ENCODE measurements around the gene PKD1L1. TPM values are rescaled to one million over a fixed set of nuclear protein-coding genes. Genes with fewer than 3 reads are reported as not detected.
A peak's percentile ranks its signal among the peaks of the same experiment; 100 is the strongest.

Gene PKD1L1
- total RNA-seq, 1 experiment from 2014 or later = 0.02 TPM

DNA sequence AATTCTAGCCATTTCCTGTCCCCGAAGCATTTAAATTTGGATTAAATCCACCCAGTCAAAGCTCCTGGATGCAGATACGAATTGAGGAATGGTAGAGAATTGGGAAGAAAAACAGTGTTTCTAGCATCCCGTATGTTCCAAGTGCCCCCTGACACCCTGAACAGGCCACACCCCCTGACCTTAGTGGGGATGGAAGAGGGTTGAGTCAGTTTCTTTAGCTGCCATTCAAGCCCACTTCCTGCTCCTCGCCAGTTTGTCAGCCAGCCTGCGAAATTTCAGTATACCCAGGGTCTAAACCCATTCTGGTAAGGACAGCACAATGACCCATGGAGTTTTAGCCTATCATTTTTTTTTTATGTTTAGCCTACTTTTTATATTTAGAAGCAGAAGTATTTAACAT is 101.1 kb downstream of the PKD1L1 start:
- Histone ChIP-seq H3K4me3 (no peak overlapping the region), H3K9me3 (replicated peaks) (no peaks in the 10 kb centered on the region), H3K36me3 (no peaks in the 10 kb centered on the region), H3K27me3 (no peaks in the 10 kb centered on the region), H3K27ac (no peak overlapping the region), H3K4me1 (peaks cover 5% of the 10 kb centered on the region; the same call in 1 of the 2 replicates)
- no peak for DNase-seq

DNA sequence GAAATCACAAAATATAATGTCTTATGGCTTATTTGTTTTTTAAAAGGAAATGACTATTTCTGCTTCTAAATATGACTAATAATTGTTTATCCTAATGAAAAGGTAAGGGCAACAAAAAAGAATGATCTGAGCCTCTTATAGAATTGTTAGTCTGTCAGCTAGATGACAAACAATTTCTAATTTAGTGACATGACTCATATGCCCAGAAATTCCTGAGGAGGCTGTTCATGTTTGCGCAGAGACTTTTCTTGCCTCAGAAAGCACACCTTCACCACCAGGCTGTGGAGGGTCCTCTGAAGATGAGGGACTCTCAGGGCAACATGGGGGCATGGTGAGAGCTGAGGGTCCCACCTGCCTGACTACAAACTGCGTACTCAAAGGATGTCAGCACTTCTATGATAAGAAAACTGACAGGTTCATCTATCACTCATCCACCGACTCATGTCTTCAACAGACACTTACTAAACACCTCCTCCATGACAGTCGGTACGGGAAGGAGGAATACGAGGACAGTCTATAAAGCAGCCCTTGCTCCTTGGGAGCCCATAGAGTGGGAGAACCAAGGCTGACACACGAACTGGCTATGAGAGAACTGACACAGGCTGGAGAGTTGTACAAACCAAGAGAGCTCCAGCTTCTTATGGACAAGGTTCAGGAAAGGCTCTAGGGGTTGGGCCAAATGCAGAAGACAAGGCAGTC is 102.0 kb downstream of the PKD1L1 start:
- Histone ChIP-seq H3K27ac (no peak overlapping the region), H3K4me1 (peaks cover 5% of the 10 kb centered on the region; the same call in 1 of the 2 replicates), H3K27me3 (no peaks in the 10 kb centered on the region), H3K9me3 (replicated peaks) (no peaks in the 10 kb centered on the region), H3K36me3 (no peaks in the 10 kb centered on the region), H3K4me3 (no peak overlapping the region)
- no peak for DNase-seq

DNA sequence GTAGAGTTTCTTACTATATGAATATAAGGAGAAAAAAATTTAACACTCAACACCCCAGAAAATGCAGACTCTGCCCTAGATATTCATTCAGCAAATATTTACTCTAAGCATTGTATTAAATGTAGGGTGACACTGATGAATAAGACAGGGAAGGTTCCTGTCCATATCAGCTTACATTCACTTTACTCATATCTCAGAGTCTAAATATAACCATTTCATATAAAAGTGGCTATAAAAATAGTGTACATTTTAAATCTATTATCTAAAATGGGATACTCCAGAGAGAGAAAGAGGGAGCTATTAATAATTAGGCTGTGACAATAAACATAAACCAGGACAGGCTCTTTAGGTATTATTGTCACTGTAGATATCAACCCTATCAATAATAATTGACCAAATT is 104.0 kb downstream of the PKD1L1 start:
- Histone ChIP-seq H3K9me3 (replicated peaks) (no peaks in the 10 kb centered on the region), H3K27me3 (no peaks in the 10 kb centered on the region), H3K27ac (no peak overlapping the region), H3K4me1 (peaks cover 5% of the 10 kb centered on the region; the same call in 1 of the 2 replicates), H3K4me3 (no peak overlapping the region), H3K36me3 (no peaks in the 10 kb centered on the region)
- no peak for DNase-seq

DNA sequence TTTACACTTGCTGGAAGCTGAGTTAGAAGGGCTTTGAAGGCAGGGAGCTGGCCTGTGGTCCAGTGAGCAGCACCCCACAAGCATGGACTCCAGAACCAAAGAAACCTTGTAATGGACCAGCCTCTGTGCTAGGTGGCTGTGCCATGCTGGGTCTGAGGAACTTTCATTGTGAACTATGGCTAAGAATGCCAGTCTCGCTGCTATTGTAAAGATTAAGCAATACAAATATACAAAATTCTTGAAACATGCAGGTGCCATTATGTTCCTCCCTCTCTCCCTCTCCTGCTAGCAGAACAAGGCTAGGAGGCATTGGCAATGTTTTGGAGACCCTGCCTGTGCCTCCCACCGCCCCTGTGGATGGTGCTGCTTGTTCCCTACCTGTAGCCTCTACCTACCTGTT is 105.0 kb downstream of the PKD1L1 start:
- Histone ChIP-seq H3K36me3 (no peaks in the 10 kb centered on the region), H3K4me3 (no peak overlapping the region), H3K27ac (no peak overlapping the region), H3K9me3 (replicated peaks) (no peaks in the 10 kb centered on the region), H3K4me1 (peaks cover 5% of the 10 kb centered on the region; the same call in 1 of the 2 replicates), H3K27me3 (no peaks in the 10 kb centered on the region)
- DNase-seq = no peak

DNA sequence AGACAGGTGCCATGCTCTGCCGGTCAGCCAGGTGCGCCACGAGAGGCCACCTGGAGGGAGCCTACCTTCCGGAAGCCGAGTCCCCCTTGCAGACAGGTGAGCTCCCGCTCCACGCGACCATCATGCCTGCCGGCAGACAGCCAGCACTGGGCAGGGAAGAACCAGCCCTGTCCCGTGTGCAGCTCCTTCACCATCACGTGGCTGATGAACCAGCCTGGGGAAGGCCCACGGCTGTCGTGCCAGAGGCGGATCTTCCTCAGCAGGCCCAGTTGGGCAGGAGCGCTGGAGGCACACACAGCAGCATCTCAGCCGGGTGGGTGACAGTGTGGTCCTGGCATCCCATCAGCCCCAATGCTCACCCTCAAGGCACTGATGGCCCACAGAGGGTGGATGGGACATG is 108.9 kb downstream of the PKD1L1 start:
- DNase-seq = no peak
- no peaks in the 10 kb centered on the region for H3K27me3 ChIP-seq
- H3K4me1 ChIP-seq = peaks cover 10% of the 10 kb centered on the region; the same call in 1 of the 2 replicates
- no peak overlapping the region for H3K4me3 ChIP-seq
- no peaks in the 10 kb centered on the region for H3K9me3 ChIP-seq (replicated peaks)
- no peak overlapping the region for H3K27ac ChIP-seq
- H3K36me3 ChIP-seq = no peaks in the 10 kb centered on the region

DNA sequence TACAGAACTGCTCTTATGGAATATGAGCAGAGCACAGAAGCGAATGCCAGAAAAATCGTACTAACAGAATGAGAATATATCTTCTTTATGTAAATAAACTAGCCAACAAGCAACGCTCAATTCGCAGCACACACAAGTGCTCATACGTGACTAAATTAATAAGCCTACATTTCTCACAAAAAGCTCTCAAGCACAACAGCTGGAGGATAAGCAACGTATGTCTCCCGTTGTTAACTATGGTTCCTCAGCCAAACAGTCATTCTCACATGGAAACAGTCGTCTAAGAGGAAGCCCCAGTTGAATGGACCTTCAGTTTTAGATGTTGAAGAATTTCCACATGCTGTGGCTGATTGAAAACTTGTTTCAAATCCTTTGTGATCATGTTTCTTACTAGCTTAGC is 110.4 kb downstream of the PKD1L1 start:
- H3K27me3 ChIP-seq = no peaks in the 10 kb centered on the region
- peaks cover 10% of the 10 kb centered on the region; the same call in 1 of the 2 replicates for H3K4me1 ChIP-seq
- no peak overlapping the region for H3K4me3 ChIP-seq
- peak in 1 of 2 experiments; percentile 47 for DNase-seq
- H3K9me3 ChIP-seq (replicated peaks) = no peaks in the 10 kb centered on the region
- H3K36me3 ChIP-seq = no peaks in the 10 kb centered on the region
- peak overlapping the region; percentile 17; the same call in 1 of the 2 replicates for H3K27ac ChIP-seq

DNA sequence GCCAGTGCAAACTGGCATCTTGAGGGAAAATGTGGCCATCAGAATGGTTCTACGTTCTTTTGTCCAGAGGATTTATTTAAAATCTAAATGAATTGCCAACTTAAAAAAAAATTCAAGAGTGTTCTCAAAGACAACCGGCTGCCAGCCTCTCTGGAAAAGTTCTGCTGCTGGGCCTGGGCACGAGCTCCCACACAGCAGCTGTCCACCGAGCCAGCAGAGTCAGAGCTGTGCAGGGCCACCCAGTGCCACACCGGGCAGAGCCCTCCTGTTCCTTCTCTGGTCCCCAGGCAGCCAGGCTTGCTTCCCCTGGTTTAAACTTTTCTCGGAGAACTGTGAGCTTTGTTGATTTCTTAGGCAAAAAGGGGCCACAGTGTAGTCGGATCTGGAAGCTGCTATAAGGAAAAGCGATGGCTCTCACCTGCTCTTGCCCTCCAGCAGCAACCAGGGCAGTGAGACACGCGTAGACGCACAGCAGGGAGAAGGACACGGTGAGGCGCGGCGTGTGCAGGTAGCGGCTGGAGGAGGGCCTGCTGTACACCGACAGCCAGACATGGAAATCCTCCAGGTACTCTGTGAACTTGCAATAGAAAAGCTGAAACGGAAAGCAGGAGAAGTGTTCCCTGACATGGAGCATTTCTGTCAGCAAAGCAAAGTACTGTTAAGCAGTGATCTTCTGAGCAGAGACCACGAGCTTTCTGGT is 111.6 kb downstream of the PKD1L1 start:
- Histone ChIP-seq H3K4me3 (no peak overlapping the region), H3K27ac (no peak overlapping the region), H3K36me3 (no peaks in the 10 kb centered on the region), H3K4me1 (peaks cover 10% of the 10 kb centered on the region; the same call in 1 of the 2 replicates), H3K27me3 (no peaks in the 10 kb centered on the region), H3K9me3 (replicated peaks) (no peaks in the 10 kb centered on the region)
- no peak for DNase-seq

DNA sequence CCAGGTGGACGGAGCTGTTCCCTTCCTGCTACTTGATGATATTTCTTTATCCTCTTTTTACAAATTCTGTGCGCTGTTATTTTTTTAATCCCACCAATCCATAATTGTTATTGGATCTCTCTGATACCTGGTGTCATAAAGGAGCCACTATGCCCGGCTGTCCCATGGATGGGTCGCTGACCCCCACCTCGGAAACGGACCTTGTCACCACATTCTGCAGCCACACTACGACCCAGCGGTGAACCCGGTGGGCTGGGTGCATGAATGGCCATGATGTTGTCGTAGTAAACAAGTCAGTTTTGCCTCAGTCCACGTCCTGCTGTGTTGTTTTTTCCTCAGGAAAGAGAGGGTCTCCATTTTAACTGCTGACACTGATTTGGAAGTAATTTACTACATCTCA is 112.2 kb downstream of the PKD1L1 start:
- Histone ChIP-seq H3K9me3 (replicated peaks) (no peaks in the 10 kb centered on the region), H3K4me3 (no peak overlapping the region), H3K36me3 (no peaks in the 10 kb centered on the region), H3K27ac (no peak overlapping the region), H3K4me1 (peaks cover 10% of the 10 kb centered on the region; the same call in 1 of the 2 replicates), H3K27me3 (no peaks in the 10 kb centered on the region)
- DNase-seq = no peak

DNA sequence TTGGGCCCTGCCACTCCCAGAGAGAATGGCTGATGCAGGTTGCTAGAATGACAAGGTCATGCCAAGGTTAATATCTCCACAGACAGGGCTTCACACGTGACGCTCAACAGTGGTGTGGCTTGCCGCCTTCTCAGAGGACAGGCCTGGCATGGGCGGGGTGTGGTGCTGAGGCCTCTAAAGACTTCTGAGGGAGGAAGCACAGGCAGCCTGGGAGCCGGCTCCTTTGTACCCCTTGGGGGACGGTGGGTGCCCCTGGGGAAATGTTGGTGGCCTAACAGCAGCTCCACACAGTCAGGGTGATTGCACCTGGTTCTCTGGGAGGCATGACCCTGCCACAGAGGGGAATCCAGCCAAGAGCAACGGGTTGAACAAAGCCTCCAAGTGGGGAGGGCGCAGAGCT is 115.1 kb downstream of the PKD1L1 start:
- Histone ChIP-seq H3K4me1 (peaks cover 9% of the 10 kb centered on the region; the same call in 1 of the 2 replicates), H3K9me3 (replicated peaks) (no peaks in the 10 kb centered on the region), H3K27me3 (no peaks in the 10 kb centered on the region), H3K4me3 (no peak overlapping the region), H3K36me3 (no peaks in the 10 kb centered on the region), H3K27ac (no peak overlapping the region)
- no peak for DNase-seq

DNA sequence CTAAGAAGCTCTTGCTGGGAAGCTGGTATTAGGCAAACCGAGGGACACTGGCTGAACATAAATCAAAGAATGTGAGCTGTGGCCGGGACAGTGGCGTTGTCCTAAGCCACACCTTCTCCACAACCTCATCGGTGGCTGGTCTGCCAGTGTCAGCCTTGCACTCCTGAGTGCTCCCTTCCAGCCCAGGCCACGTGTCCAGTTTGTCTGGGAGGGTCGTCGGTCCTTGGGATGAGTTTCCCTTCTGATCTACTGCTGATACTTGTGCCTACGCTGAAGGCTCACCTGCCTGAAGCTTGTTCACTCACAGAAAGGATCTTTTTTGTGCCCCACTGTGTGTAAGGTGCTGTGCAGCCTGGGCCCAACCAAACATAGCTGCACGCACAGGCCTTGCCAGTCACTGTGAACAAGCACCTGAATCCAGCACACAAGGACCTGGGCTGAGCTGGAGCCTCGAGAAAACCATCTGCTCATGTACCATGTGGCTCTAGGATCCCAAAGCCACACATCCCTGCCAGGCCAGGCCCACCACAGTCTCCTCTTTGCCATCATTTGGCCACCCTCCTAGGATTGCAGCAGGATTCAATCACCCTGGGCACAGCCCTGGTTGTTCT is 116.1 kb downstream of the PKD1L1 start:
- H3K4me1 ChIP-seq = peaks cover 6% of the 10 kb centered on the region
- H3K27ac ChIP-seq = no peak overlapping the region
- no peak for DNase-seq
- H3K27me3 ChIP-seq = no peaks in the 10 kb centered on the region
- no peaks in the 10 kb centered on the region for H3K36me3 ChIP-seq
- H3K4me3 ChIP-seq = no peak overlapping the region
- no peaks in the 10 kb centered on the region for H3K9me3 ChIP-seq (replicated peaks)

DNA sequence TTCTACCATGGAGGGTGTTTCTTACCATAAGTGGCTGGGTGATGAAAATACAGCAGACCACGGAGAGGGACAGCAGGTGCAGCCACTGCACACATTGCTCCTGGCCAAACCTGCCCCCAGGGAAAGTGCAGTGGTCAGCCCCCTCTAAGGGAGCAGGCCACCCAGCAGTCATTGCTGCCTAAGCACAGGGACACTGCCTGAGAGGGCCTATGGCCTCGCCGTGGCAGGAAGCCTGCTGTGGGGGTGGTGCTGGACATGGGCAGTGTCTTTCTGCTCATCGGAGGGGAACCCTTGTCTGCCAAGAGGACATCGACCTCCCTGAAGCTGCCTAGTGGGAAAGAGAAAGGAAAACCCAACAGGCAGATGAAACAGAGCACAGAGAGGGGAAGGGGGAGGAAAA is 118.3 kb downstream of the PKD1L1 start:
- peak in 1 of 2 experiments; percentile 21 for DNase-seq
- peaks cover 6% of the 10 kb centered on the region for H3K4me1 ChIP-seq
- no peak overlapping the region for H3K27ac ChIP-seq
- no peaks in the 10 kb centered on the region for H3K9me3 ChIP-seq (replicated peaks)
- no peaks in the 10 kb centered on the region for H3K27me3 ChIP-seq
- H3K36me3 ChIP-seq = no peaks in the 10 kb centered on the region
- H3K4me3 ChIP-seq = no peak overlapping the region

DNA sequence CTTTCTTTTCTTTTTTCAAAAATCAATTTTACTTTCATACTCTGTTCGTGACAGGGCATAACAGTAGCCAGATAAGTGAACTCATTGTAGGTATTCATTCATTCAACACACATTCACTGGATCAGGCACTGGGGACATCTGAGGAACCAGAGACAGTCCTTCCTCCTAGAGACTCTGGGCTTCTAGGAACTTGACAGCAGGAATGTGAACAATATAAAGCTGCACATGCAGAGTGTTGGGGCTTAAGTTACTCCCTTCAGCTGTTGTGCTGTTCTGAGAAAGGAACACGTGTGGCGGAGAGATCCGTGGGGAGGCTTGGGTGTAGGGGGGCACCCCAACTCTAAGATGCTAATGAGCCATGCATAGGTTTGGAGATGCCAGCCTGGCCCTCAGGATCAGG is 120.4 kb downstream of the PKD1L1 start:
- no peaks in the 10 kb centered on the region for H3K27me3 ChIP-seq
- H3K4me1 ChIP-seq = peaks cover 6% of the 10 kb centered on the region
- H3K4me3 ChIP-seq = no peak overlapping the region
- peak in 1 of 2 experiments; percentile 55 for DNase-seq
- H3K9me3 ChIP-seq (replicated peaks) = no peaks in the 10 kb centered on the region
- H3K27ac ChIP-seq = no peak overlapping the region
- no peaks in the 10 kb centered on the region for H3K36me3 ChIP-seq

DNA sequence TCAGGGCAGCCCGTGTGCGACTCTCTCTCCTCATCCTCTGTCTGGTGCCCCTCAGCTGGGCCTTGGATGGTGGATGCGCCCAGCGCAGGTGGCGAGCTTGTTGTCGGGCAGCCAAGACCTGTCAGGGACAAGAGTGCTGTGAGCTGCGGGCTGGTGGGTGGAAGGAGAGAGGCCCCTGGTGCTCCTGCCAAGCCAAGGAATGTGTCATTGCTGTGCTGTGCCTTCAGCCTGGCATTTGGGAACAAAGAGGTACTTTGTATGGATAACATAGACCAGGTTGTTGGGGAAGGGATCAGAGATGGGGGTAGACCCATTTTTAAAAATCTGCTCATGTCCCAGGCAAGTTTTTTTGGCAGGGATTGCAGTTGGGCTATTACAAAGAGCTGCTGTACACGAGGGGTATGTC is 120.9 kb downstream of the PKD1L1 start:
- H3K27ac ChIP-seq = no peak overlapping the region
- no peak overlapping the region for H3K4me3 ChIP-seq
- H3K9me3 ChIP-seq (replicated peaks) = no peaks in the 10 kb centered on the region
- H3K4me1 ChIP-seq = peaks cover 6% of the 10 kb centered on the region
- no peaks in the 10 kb centered on the region for H3K27me3 ChIP-seq
- no peak for DNase-seq
- no peaks in the 10 kb centered on the region for H3K36me3 ChIP-seq

DNA sequence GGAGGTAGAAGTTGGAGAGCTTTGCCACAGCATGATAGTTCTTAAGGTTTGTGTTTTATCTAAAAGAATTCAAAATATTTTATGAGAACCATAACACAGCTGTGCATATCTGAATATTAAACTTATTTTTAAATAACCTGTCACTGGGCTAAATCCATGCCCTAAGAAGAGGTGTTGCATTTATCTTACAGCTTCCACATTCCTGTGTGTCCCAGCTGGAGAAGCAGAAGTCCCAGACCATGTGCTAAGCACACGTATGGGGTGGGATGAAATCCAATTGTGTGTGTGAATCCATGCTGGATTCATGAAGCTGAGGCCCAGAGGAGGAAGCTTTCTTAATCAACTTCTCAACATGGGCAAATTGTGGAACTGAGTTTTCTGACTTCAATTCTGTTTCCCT is 121.5 kb downstream of the PKD1L1 start:
- no peaks in the 10 kb centered on the region for H3K36me3 ChIP-seq
- H3K27ac ChIP-seq = no peak overlapping the region
- no peak for DNase-seq
- no peak overlapping the region for H3K4me3 ChIP-seq
- no peaks in the 10 kb centered on the region for H3K27me3 ChIP-seq
- no peaks in the 10 kb centered on the region for H3K9me3 ChIP-seq (replicated peaks)
- peaks cover 6% of the 10 kb centered on the region for H3K4me1 ChIP-seq

DNA sequence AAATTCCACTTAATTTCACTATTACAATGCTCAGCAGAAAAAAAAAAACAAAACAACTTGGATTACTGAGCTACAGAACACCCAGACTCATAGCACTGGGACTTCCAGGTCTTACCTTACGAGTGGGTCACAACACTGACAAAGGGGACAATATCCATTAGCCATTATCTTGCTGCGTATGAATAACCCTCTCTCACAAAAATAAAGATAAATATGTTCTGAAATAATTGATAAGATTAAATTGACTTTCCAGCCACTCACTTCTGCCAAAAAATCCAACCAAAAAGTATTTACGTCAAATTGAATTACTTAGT is 128.7 kb downstream of the PKD1L1 start:
- DNase-seq = no peak
- H3K4me3 ChIP-seq = no peak overlapping the region
- H3K9me3 ChIP-seq (replicated peaks) = no peaks in the 10 kb centered on the region
- H3K27ac ChIP-seq = no peak overlapping the region
- H3K27me3 ChIP-seq = no peaks in the 10 kb centered on the region
- H3K36me3 ChIP-seq = no peaks in the 10 kb centered on the region
- no peaks in the 10 kb centered on the region for H3K4me1 ChIP-seq

Data from SJCRH30 (cell line).